HG03045 (cell line): Measurements from ENCODE around the gene SMG6.

Source experiments
- ATAC-seq: cut with Tn5 transposase; IDR thresholded peaks from one replicate; pipeline ENCODE4 v1.9.1; 2021; ENCODE audit warnings: mild to moderate bottlenecking, moderate library complexity; ENCODE audit not compliant: unreplicated experiment

The SMG6 gene

DNA sequence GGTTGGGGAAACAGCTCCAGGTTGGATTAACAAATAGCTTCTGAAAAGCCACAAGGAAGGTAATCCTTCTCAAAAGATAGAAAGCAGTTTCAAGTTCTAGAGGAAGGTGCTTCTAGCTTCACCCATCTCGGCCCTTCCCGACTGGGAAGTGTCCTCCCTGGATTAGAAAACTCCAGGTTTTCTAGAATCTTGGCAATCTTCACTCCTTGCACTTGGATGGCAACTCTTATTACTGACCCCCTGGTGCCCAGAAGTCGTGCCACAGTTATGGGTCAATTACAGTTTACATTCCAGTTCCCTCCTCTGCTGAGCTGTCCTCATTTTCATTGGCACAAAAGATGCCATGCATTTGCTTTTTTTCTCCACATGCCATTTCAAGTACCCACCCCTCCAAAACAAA, 65.6 kb downstream of the SMG6 start:
- no peak for ATAC-seq

DNA sequence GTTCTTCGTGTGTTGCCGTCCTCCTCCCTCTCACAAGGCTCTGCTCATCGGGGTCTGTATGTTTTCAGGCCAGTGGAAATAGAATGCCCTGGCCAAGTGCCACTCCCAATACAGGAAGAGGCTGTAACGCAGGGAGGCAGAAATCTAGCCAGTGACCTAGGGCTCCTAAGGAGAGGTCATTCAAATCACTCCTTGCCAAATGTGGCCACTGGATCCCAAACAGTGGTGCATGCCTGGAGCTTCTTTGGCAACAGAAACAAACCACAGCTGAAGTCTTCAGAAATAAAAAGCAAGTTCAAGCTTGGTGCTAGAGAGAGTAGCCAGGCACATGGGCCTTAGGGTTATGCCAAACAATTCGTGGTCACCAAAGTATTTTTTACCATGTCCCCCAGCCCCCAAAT, 66.1 kb downstream of the SMG6 start:
- ATAC-seq: no peak

DNA sequence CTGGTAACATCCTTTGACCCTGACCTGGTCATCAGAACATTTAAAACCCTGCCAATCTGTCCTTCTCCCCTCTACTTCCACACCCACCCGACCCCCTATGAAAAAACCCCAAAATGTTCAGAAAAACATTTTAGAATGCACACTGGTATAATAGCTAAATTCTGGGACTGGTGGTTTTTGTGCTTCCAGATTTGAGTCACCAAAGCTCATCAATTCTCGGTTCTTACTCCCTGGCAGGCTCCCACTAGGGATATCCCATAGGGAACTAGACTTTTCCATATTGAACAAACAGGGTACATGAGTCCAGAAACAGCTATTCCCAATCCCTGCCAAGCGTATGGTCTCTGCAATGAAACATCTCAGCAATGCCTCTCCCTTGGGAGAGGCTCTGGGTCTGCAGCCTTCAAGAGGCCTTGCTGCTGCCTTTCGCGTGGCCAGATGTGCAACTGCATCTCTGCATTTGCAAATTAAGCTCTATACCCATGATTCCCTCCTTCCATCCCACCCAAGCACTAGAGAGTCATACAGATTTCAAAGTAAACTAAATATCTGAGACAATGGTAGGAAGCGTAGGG, 67.7 kb downstream of the SMG6 start:
- no peak for ATAC-seq

DNA sequence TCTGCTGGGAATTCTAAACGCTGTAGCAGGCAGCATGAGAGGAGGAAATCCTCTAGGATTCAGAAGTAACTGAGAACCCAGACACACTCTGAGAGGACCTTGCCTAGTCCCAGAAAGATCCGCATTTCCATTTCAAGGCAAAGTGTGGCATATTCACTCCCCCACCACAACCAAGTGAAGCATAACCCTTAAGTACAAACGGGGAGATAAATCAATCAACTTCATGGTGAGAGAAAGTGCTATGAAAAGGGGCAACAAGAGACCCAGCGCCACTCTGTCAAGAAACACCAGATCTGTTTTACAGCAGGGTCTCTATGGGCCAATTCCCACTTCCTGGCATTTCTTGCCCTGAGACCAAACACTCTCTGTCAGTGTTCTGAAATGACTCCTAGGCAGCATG, 68.3 kb downstream of the SMG6 start:
- ATAC-seq: no peak

DNA sequence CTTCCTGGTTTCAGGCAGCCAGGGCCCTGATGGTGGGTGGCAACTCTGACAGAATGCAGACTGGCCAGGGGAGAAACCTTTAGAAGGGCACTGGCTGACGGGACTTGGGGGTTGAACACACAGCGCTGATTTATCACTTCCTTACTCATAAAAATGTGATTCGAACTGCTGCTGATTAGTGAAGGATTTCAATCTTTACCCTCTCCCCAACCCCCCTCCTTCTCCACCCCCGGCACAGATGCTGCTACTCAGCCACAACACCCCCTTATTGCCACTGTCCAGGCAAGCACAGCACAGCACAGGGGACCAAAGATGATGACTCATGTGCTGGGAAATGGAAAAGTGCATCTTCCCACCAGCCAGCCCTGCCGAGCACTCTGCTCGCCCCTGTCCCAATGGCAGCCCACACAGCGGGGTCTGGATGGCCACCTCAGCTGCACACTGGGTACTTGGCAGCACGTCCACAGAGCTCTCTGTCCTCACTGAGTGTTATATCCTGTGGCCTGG, 70.1 kb downstream of the SMG6 start:
- no peak for ATAC-seq

DNA sequence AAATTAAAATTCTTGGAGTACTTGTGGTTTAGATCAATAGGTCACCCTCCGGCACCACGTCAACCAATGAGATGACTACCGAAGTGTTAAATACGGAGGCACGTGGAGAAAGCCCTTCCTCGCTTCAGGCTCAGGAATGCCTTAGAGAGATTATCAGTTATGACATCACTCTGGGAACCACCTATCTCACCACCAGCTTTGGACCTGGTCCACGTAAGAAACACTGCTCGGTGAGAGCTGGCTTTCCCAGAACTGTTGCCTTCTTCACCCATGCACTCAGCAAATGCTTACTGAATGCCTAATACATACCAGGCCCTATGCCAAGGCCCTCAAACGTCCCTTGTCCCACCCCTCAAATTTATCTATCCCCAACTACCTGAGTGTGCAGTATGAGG, 71.3 kb downstream of the SMG6 start:
- no peak for ATAC-seq

DNA sequence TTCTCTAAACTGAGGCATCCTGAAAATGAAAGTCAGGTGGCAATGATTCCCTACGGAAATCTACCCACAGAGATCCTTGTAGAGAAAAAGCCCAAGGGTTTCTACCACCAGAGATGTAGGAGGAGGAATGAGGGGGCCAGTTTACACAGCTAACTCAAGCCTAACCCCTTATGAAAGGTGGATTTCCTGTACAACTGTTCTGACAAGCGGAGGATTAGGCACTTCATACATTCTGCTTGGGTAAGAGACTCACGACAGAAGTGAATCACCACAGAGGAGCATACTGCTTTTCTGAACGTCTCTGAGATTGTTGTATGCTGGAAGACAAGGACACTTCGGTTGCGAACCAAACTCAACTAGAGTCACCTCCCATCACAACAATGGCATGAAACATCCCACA, 72.7 kb downstream of the SMG6 start:
- ATAC-seq: no peak

DNA sequence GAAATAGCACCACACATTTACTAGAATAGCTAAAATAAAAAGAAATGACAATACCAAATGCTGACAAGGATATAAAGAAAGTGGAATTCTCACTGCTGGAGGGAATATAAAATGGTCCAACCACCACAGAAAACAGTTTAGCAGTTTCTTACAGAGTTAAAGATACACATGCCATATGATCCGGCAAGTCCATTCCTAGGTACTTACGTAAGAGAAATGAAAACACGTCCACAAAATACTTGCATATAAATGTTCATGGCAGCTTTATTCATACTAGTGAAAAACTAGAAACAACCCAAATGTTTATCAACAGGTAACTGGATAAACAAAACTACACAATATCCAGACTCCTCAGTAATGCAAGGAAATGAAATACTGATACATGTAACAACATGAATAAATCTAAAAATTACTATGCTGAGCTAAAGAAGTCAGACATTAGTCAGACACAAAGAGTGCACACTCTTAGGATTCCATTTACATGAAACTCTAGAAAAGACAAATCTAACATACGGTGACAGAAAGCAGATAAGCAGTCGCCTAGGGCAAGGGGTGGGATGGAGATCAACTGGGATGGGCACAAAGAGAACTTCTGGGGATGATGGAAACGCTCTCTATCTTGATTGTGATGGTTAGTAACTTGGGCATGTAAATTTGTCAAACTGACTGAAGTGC, 76.4 kb downstream of the SMG6 start:
- no peak for ATAC-seq

DNA sequence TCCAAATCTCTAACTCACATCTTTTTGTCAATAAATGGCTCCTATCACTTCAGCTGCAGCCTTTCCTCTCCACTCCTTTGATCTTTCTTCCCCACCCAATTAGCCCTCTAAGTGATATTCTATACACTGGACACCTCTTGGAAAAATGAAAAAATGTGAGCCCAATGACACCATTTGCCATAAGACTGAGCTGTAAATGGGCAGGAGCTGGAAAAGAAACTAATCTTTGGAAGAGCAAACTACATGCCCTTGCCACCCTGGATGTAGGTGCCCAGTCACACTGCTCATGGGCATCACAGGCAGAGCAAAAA, 80.0 kb downstream of the SMG6 start:
- ATAC-seq: no peak

DNA sequence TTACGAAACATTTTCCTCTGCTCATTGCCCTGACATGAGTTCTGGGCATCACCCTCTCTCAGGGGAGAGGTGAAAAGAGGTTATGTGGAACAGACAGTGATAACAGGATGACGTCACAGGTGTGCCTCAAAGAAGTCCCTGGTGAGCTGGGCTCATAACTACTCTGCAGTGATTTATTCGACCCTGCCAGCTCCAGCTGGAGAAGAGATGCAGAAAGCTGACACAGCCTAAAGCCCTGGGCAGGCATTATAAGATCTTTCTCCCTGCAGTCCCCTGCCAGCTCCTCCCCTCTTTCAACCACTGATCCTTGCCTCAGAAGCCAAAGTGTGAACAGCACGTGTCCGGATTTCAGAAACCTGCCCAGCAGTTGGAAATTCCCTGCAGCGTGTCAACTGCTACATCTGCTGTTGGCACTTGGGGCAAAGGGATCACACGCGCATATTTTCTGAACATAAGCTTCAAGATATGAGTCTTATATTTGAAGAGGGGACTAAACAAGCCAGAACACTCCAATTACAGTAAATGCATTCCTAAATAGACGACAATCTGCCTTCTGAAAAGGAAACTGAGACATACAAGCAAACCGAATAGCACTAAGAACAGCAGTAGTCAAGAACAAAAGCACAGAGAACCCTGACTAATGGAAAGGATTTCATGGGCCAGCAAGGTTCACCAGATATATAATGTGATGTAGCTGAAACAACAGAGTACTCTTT, 80.5 kb downstream of the SMG6 start:
- ATAC-seq: no peak

DNA sequence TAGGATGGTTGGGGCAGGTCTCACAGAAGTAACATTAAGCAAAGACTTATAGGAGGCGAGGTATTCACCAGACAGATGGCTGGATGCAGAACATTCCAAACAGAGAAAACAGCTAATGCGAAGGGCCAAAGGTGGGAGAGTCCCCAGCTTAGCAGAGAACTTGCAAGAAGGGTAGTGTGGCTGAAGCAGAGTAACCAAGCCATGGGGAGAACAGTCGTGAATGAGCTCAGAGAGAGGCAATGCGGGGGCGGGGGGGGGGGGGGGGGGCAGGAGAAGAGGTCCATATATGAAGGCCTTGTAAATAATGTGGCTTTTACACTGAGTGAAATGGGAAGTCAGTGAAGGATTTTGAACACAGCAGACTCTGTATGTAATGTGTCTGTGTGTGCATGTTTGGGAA, 81.3 kb downstream of the SMG6 start:
- no peak for ATAC-seq

DNA sequence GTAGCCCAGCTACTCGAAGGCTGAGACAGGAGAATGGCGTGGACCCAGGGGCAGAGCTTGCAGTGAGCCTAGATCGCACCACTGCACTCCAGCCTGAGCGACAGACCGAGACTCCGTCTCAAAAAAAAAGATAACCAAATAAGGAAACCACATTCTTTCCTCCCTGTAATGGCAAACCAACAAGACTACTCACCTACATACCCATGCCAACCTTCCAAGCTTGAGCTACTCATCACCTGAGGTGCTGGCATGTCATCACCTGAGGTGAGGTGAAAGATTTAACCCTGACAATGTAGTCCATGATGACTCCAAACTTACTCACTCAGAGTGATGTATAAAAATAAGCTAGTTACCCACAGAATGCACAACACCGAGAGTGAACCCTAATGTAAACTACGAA, 85.2 kb downstream of the SMG6 start:
- no peak for ATAC-seq

DNA sequence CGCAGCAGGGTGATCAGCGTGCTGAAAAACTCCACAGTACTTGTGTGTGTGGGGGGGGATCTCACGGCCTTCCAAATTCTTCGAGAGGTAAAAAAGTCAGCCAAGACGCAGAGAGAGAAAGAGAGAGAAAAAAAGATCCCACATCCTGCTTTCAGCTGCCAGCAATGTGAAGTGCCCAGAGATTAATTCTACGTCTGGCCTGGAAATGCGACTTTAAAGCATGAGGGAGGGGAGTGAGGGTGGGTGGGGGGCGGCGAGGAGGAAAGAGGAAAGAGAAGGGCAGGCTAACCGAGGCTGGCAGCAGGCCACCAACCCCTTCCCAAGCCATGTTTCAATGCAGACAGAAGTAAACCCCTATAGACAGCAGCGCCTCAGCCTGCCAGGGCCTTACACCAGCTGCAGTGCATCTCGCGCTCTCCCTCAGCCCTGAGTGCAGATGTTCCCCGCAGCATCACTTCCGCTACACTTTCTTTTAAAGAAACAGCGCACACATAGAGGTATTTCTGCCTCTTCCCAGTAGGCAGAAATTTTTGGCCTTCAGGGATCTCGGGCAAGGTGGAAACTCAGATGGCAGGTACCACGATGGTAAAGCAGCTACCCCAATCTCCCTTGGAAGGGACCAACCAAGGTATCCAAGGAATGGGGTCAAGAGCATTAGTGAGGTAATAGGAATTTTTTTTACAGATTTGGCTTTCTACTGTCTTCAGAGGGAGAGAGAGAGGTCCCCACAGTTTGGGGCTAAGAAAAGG, 87.8 kb downstream of the SMG6 start:
- peak; percentile 87 for ATAC-seq

DNA sequence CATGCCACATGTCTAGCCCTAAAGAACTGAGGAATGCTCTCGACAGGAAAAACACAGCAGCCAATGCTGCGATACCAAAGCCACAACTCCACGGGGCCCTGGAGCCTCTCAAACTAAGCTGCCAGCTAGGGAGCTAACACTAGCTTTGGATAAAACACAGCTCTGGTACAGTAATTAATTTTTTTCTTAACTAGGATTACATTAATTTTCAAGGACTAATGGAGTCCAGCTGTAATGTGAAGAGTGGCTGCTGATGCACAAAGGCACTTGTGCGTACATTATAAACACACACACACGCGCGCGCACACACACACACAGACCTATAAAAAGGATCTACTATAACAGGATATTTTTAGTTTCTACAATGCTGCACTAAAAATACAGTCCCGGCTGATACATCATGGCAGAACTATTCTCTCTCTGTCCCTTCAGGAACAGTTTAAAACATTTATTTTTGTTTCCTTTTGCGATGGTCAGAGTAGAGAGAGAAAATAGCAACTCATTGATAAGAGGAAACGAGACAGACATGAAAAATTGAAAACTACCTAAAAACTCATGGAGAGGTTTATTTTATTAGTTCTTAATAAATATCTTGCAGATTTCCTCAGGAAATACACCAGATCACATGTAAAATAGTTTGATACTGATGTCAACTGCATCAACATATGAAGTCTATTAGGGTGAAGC, 88.5 kb downstream of the SMG6 start:
- ATAC-seq: no peak

DNA sequence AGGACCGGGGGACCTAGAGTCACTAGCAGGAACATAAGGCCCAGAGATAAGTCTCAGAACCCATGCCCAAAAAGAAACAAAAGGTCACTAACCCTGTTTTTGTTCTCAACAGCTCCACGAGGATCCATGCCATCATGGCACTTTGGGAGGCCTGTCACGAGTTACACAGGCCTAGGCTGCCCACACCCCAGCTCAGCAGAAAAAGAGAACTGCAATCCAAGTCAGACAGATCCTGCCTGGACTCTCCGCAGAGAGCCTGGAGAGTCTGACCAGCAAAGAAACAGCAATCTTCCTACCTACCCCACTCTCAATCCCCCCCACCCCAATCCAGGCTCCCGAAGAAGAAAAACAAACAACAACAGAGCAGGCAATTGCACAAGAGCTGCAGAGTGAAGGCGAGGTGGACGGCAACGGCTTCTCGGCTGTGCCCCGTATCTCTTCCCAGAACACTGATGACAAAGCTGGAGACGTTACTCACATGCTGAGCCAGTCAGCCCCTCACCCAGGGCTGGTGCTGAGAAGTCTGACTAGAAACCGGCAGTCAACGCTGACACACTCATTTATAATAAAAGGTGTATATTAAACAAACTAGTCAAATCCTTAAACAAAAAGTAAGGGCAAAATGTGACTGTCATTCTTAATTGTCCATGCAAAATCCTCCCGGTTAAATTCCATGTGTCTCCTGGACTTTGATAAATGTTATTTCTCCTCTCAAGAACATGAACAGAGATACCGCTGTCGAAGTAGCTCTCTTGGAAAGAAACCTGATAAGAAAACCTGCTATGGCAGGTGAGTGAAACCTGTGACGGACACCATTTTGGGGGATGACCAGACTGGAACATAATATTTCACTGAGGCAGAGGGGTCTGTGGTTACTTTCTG, 89.3 kb downstream of the SMG6 start:
- ATAC-seq: no peak

DNA sequence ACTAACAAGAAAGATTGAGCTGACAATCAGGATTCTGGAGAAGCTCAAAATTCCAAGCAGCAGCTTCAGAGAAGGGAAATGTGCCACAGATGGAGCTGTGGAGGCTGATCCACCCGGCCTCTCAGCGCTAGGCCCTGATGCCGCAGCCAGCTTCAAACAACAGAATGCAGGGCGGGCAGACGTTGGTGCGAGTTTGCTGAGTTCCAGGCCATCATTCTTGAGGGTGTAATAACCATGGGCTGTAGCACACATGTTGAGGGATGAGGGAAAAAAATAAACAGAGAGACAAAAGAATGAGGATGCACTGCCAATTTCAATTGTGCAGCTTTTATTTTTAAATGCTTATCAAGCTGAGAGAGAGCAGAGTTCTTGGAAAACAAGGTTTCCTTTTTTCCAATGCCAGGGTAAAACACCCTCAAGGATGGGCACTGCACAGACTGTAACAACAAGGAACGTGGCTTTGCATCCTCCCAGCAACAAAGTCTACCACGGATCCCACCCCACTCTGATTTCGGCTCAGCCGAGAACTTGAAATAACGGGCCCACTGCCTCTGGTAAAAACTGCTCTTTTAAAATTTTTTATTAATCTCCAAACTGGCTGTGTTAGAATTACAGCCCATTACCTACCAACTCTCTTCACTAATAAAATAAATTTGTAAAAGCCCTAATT, 90.2 kb downstream of the SMG6 start:
- no peak for ATAC-seq

DNA sequence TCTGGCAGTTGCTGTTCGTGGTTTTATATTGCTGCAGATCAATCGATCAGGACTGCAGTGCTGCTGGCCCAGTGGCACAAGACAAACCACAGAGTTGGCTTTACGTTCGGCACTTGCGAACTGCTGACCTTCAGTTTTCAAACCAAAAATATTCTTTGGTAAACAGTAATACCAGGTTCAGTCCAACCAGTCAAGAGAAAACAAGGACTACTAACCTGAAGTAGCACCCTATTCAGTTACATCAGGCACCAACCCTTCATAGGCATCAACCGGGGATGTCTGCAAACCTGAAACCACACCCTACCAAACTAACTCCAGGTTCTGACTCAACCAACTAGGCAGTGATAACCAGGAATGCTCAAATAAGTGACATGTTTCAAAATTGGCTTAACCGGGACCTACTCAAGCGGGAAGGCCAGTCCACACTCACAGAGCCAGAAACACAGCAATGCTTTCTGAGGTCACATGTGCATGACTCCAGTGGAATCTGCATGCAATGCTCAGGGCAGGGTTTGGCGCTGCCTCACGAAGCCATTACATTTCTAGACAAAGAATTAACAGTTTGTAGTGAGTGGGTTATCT, 91.1 kb downstream of the SMG6 start:
- ATAC-seq: no peak

DNA sequence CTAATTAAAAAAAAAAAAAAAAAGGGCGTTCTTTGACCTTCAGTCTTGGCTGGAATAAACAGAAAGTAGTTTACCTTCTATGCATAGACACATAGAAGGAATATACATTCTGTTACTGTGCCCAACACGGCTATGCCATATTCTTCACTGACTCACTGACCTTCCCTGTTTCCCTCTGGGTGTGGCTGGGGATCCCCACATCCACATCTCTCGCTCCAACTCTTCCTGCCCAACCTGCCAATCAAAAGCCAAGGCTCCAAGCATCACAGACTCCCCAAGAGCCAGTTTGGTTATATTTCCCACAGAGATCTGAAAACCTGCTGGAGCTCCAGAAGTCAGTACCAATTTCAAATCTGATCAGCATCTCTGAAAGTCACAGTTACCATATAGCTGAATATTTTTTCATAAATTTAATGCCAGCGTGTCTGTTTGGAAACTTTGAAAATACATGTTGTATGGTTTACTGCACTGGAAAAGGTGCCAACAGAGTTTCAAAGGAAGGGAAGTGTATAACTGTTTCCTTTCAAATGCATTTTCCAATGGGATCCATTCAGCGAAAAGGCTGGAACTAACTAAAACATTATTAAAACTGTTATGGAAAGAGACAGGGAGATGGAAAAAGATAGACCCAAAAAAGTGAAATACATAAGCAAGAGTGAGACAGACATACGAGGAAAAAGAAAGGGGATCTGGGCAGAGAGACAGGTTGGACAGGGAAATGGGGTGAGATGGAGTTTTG, 91.8 kb downstream of the SMG6 start:
- no peak for ATAC-seq

DNA sequence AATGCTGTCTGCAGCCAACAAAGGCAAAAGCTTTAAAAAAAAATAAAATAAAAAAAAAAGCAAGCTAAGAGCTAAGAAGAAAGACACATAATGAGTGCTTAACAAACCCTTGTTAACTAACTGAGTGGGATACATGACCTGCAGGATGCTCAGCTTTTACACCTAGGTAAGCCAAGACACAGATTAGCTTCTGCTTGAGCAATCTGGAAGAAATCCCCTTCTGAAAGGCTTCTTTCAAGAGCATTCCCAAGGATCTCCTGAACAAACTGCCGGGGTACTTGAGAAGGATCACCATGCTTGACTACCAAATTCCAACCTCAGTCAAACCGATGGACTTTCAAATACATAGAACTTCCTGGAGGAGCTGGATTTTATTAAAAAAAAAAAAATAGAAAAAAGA, 92.9 kb downstream of the SMG6 start:
- ATAC-seq: no peak
